GM12801 (cell line): ENCODE data around the gene MAP2K6.

ENCODE experiments used
- CTCF ChIP-seq: IDR thresholded peaks from one replicate; pipeline ENCODE4 v1.5.1; 2011; ENCODE audit warnings: control low read depth; ENCODE audit not compliant: insufficient read length; ENCODE audit errors: extremely low read depth

Gene MAP2K6

GRCh38 chr17:69414408-69415274 is at the start of gene MAP2K6:
Gene MAP2K6, plus strand, starts transcription at chr17:69414697. Its CDS starts 288 bp downstream, at chr17:69414985.
- no peak for TF ChIP-seq CTCF

- TF ChIP-seq CTCF = no peak
Measured at GRCh38 chr17:69367298-69367697, 47.2 kb upstream of the MAP2K6 start.

DNA sequence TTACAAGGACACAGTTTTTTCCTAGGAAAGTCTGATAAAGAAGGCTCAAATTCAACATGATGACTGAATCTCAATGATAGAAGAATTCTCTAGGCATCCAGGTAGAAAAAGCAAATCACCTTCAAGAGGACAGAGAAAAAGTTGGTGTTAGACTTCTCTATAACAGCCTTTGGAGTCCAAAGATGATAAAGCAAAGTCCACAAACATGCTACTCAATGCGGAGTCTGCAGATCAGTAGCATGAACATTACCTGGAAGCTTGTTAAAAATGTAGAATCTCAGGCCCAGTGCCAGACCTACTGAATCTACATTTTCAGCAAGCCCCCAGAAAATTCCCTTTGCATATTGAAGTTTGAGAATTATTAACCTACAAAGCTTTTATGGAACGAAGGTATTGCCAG is 41.4 kb upstream of the MAP2K6 start:
- TF ChIP-seq CTCF = no peak

DNA sequence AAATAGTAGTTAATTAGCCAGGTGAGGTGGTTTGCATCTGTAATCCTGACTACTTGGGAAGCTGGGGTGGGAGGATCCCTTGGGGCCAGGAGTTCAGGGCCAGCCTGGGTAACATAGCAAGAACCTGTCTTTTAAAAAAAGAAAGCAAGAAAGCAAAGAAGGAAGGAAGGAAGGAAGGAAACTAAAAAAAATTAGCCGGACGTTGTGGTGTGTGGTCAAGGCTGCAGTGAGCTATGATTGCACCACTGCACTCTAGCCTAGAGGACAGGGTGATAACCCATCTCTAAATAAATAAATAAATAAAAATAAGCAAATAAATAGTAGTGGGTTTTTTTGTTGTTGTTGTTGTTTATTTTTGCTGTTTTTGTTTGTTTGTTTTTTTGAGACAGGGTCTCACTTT is 39.3 kb upstream of the MAP2K6 start:
- TF ChIP-seq CTCF = no peak

DNA sequence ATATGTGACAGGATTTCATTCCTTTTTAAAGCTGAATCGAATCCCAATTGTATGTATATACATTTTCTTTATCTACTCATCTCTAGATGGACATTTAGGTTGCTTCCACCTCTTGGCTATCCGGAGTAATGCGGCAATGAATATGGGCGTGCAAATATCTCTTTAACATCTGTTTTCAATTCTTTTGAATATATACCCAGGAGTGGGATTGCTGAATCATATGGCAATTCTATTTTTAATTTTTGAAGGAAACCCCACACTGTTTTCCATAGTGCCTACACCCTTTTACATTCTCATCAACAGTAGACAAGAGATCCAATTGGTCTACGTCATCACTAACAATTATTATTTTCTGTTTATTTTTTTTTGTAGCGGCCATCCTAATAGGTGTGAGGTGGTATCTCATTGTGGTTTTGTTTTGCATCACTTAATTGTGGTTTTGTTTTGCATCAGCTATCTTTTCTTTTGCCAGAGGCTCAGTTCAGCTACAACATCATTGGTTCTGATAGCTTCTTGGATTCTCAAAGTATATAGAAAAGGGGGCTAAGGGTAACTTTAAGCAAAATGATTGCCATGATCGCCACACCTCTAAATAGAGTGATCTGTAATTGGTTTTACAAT is 25.6 kb upstream of the MAP2K6 start:
- no peak for TF ChIP-seq CTCF

DNA sequence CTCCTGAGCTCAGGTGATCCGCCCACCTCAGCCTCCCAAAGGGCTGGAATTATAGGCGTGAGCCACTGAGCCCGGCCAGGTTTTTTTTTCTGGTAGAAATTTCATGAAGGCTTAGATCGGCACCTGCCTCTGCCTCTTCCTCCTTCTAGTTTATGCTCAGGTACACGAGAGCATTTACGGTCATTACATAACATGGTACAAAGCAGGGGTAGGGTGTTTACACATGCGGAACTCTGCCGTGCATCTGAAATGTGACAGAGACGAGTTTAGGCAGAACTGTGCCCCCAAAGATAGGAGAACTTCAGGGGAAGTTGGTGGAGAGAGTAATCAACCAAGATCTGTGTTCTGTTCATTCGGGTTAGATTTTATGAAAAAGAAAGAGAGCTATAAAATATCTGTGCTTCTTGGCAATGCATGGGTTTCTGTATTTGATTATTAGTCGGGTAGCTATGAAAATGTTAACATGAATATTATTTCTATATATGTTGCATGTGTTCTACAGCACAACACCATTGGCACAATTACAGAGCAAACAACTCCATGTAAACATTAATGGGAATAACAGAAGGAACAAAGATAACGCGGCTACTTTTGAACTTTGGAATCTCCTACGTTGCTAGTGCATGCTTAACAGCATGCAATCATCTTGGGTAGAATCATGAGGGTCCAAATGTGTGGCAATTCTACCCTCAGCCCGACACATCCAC is 23.5 kb upstream of the MAP2K6 start:
- no peak for TF ChIP-seq CTCF

- TF ChIP-seq CTCF = no peak
Measured at GRCh38 chr17:69401251-69401650, 13.2 kb upstream of the MAP2K6 start.
